GM12878 (cell line): ENCODE results near the gene ANKRD31. TPM values are rescaled to one million over a fixed set of nuclear protein-coding genes. Genes with fewer than 3 reads are reported as not detected.

Experiments used
- FOXM1 ChIP-seq: IDR thresholded peaks from 2 replicates; pipeline ENCODE4 v1.6.1; 2012; ENCODE audit warnings: low read depth, mild to moderate bottlenecking, inconsistent platforms, low read length, moderate library complexity
- JUNB ChIP-seq: IDR thresholded peaks from 2 replicates; pipeline ENCODE4 v1.6.1; 2016; ENCODE audit warnings: antibody characterized with exemption, mild to moderate bottlenecking
- MYC ChIP-seq: IDR thresholded peaks from 2 replicates; pipeline ENCODE4 v1.6.1; 2011; ENCODE audit warnings: mild to moderate bottlenecking, low read length, moderate library complexity, inconsistent platforms; ENCODE audit not compliant: insufficient read depth, insufficient replicate concordance, insufficient read length, severe bottlenecking
- POLR2AphosphoS5 ChIP-seq: IDR thresholded peaks from 2 replicates; pipeline ENCODE4 v1.6.1; 2011; ENCODE audit warnings: mild to moderate bottlenecking, low read length, inconsistent platforms
- RAD51 ChIP-seq: fragments of 450-650 bp; IDR thresholded peaks from 2 replicates; pipeline ENCODE4 v1.6.1; 2016; ENCODE audit warnings: moderate library complexity, mild to moderate bottlenecking, inconsistent platforms
- RBBP5 ChIP-seq: fragments of 200-600 bp; sonication (generic); conservative IDR thresholded peaks from 2 replicates; pipeline ENCODE4 v1.6.1; 2016
- RELA ChIP-seq: fragments of 450-650 bp; IDR thresholded peaks from 2 replicates; pipeline ENCODE4 v1.8.0; 2014; ENCODE audit warnings: borderline replicate concordance; ENCODE audit not compliant: partially characterized antibody
- RELB ChIP-seq: fragments of 450-650 bp; IDR thresholded peaks from 2 replicates; pipeline ENCODE4 v1.6.1; 2017; ENCODE audit warnings: low read depth, mild to moderate bottlenecking, moderate library complexity
- SPI1 ChIP-seq: IDR thresholded peaks from 2 replicates; pipeline ENCODE4 v1.6.1; 2011; ENCODE audit warnings: low read depth, mild to moderate bottlenecking, low read length, moderate library complexity, borderline replicate concordance; ENCODE audit not compliant: insufficient read depth
- ZNF24 ChIP-seq: fragments of 450-650 bp; IDR thresholded peaks from 2 replicates; pipeline ENCODE4 v1.6.1; 2017; ENCODE audit warnings: antibody characterized with exemption, mild to moderate bottlenecking
- ZNF687 ChIP-seq: fragments of 450-650 bp; IDR thresholded peaks from 2 replicates; pipeline ENCODE4 v1.6.1; 2017; ENCODE audit warnings: mild to moderate bottlenecking, moderate library complexity
- ZSCAN29 ChIP-seq: fragments of 450-650 bp; IDR thresholded peaks from 2 replicates; pipeline ENCODE4 v1.6.1; 2017; ENCODE audit warnings: mild to moderate bottlenecking, moderate library complexity
- polyA plus RNA-seq, 11 experiments: library from polyadenylated mRNA; depleted of rRNA in 4 of 11; unstranded in 6 of 11; stranded (reverse) in 5 of 11; fragments of >200 nt; fragmentation: Nextera tagmentation in 4 of 11; fragmentation: Illumina TruSeq in 1 of 11; extraction: Ambion mirVana in 4 of 11; extraction: Trizol in 1 of 11; gene quantifications; 1 replicate in 1 of 11; 2 replicates in 10 of 11; pipeline versions ENCODE4 v1.2.1 to v1.2.3, GENCODE V29; 2011 to 2016; ENCODE audit warnings: inconsistent platforms in 2 of 11, missing spikeins in 2 of 11, low read depth in 1 of 11
- total RNA-seq, 4 experiments: library from RNA; depleted of rRNA in 3 of 4; stranded (reverse); fragments of >200 nt in 3 of 4; fragmentation: Illumina TruSeq in 1 of 4; extraction: Trizol in 1 of 4; gene quantifications; 2 replicates each; pipeline versions ENCODE4 v1.2.1 to v1.2.3, GENCODE V29; 2013 to 2021
- TF ChIP-seq, protein P1 (sequence below), 3 experiments: IDR thresholded peaks in 2 of 3; conservative IDR thresholded peaks in 1 of 3; 2 replicates each; pipeline ENCODE4 v1.5.1; 2011; ENCODE audit warnings: low read depth in 3 of 3, low read length in 3 of 3, mild to moderate bottlenecking in 3 of 3, control low read depth in 2 of 3, moderate library complexity in 2 of 3, inconsistent platforms in 1 of 3, mixed read lengths in 1 of 3; ENCODE audit not compliant: control insufficient read depth in 2 of 3, insufficient read depth in 1 of 3; ENCODE audit errors: extremely low read depth in 1 of 3
- TF ChIP-seq, protein P2 (sequence below): IDR thresholded peaks from 2 replicates; pipeline ENCODE4 v1.6.1; 2011; ENCODE audit warnings: borderline replicate concordance, low read depth, mild to moderate bottlenecking, moderate library complexity, low read length; ENCODE audit not compliant: insufficient read depth, poor library complexity, severe bottlenecking
- TF ChIP-seq, protein P3 (sequence below): fragments of 450-650 bp; IDR thresholded peaks from 2 replicates; pipeline ENCODE4 v1.6.1; 2017; ENCODE audit warnings: mild to moderate bottlenecking

Gene ANKRD31
- total and polyA plus RNA-seq, 10 of the 15 experiments (the other 5 are each of a cell fraction or from before 2014, with no cell fraction given) = under 0.01 to 0.10 (median 0.04) TPM; not detected in 3

DNA sequence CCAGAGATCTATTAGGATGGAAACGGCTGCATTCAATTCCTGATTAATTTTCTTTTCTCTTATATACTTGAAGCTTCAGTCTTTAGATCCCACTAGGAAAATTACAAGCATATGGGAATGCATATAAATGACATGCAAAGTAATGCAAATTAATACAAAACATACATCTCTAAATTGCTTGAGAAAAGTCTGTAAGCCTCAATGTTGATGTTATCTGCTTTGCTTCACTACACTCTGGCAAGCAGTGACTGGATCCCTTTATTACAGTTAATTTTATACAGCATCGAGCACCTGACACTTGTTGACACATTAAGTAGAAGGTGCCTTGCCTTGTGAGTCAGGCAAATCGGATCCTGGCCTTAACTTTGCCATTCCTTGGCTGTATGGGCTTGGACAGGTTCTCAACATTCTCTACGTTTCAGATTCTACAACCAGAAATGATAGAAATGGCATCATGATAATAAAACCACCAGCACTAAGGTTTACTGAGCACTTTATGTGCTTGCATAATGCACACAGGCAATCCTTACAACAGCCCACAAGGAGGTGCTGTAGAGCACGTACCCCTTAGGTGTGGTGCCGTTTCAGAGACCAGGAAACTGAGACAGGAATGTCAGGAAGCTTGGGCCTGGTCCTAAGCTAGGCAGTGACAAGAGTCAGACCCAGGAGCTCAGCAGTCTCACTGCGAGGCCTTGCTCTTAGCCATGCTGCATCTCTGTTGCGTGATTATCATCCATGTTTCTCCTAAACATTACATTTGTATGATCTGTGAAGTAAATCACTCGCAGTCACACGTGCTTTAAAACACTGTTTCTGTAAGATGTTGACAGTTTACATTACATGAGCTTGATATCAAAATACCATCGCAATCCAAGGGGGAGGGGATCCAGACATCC lies 187.0 kb downstream of the ANKRD31 start (continued):
- TF ChIP-seq RELB (no peak), ZNF687 (no peak), RELA (no peak), ZNF24 (no peak), MYC (no peak), FOXM1 (no peak), RAD51 (no peak), POLR2AphosphoS5 (no peak), ZSCAN29 (no peak), SPI1 (no peak), RBBP5 (no peak), JUNB (no peak)
- TF ChIP-seq, protein P1, sequence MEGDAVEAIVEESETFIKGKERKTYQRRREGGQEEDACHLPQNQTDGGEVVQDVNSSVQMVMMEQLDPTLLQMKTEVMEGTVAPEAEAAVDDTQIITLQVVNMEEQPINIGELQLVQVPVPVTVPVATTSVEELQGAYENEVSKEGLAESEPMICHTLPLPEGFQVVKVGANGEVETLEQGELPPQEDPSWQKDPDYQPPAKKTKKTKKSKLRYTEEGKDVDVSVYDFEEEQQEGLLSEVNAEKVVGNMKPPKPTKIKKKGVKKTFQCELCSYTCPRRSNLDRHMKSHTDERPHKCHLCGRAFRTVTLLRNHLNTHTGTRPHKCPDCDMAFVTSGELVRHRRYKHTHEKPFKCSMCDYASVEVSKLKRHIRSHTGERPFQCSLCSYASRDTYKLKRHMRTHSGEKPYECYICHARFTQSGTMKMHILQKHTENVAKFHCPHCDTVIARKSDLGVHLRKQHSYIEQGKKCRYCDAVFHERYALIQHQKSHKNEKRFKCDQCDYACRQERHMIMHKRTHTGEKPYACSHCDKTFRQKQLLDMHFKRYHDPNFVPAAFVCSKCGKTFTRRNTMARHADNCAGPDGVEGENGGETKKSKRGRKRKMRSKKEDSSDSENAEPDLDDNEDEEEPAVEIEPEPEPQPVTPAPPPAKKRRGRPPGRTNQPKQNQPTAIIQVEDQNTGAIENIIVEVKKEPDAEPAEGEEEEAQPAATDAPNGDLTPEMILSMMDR (IDR thresholded peaks at IDR 0.05 in 2 of 3, conservative IDR thresholded peaks at IDR 0.05 in 1 of 3; ENCODE audit: control insufficient read depth in 2 of 3, extremely low read depth in 1 of 3, insufficient read depth in 1 of 3, low read depth in 3 of 3, low read length in 3 of 3) = peak; percentile 59 to 76 (median 75)
- TF ChIP-seq, protein P2, sequence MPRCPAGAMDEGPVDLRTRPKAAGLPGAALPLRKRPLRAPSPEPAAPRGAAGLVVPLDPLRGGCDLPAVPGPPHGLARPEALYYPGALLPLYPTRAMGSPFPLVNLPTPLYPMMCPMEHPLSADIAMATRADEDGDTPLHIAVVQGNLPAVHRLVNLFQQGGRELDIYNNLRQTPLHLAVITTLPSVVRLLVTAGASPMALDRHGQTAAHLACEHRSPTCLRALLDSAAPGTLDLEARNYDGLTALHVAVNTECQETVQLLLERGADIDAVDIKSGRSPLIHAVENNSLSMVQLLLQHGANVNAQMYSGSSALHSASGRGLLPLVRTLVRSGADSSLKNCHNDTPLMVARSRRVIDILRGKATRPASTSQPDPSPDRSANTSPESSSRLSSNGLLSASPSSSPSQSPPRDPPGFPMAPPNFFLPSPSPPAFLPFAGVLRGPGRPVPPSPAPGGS = no peak
- TF ChIP-seq, protein P3, sequence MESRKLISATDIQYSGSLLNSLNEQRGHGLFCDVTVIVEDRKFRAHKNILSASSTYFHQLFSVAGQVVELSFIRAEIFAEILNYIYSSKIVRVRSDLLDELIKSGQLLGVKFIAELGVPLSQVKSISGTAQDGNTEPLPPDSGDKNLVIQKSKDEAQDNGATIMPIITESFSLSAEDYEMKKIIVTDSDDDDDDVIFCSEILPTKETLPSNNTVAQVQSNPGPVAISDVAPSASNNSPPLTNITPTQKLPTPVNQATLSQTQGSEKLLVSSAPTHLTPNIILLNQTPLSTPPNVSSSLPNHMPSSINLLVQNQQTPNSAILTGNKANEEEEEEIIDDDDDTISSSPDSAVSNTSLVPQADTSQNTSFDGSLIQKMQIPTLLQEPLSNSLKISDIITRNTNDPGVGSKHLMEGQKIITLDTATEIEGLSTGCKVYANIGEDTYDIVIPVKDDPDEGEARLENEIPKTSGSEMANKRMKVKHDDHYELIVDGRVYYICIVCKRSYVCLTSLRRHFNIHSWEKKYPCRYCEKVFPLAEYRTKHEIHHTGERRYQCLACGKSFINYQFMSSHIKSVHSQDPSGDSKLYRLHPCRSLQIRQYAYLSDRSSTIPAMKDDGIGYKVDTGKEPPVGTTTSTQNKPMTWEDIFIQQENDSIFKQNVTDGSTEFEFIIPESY = no peak
